Activated CD4-positive, CD25-positive, alpha-beta regulatory T cell (primary cell): ENCODE results near the gene FLII.

Experiments
- DNase-seq, 4 experiments: peaks; one replicate each; lab custom pipeline; 2025; lab: John Stamatoyannopoulos, UW

The FLII gene

DNA sequence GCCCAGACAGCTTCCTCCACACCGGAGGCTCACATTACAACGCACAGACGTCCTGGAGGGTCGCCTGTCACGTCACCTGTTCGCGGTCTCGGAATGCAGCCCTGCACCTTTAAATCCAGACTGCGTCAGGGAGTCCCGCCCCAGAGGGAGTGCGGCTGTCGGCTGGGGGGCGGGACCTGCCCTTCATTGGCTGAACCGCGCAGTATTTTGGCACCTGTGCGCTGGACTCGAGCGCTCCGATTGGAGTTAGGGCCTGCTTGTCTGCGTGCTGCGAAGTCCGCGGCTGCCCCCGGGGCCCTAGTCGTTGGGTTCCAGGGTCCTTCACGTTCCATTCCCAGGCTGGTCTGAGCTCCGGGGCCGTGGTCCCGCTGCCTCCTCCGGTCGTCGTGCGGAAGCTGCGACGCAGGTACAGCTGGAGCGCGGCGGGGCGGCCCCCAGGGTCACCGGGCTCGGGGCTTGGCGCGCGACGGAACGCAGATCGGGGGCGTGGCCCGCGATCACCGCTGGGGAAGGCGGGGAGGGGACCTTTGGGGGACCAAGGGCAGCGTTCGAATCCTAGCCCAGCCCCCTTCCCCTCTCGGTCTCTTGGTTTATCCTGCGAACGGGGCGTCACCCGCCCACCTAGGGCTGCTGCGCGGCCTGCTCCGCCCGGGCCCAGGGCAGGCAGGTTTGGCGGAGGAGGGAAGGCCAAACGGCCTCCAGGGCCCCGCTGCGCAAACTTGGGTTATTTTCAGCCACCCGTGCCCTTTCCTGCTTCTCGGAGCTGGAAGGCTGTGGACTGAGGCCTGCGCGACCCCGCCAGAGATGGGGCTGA lies 2.0 kb upstream of the FLII start, which contains the start of gene MIEF2:
Gene MIEF2, plus strand, starts transcription at position 331 of the 814 bp plus-strand sequence. CDS start 2,059 bp downstream, outside the sequence.
- DNase-seq: peak; percentile 83 to 88 (median 86)

DNA sequence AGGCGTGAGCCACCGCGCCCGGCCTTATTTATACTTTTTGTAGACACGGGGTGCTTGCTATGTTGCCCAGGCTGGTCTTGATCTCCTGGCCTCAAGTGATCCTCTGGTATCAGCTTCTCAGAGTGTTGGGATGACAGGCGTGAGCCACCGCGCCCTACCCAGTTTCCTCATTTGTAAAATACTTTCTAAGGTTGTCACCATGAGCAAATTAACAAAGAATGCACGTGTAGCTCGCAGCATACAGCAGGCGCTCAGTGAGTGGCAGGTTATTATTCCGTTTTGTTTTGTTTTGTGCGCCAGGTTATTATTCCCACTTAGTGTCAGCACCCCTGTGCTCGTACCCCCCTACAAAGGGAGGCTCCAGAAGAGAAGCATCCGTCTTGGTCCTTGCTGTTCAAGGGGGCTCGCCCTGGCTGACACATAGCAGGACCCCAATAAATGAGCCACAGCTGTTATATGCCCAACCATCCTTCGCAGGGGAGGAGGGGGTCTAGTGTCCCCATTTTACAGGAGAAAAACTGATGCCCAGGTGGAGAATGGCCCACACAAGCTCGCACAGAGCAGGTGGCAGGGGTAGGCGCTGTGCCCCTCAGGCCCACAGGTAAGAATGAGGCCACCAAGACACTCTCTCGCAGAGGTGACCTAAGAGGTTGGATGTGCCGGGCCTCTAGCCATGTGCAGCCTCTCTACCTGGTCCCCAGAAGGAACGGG lies 1.2 kb upstream of the FLII start:
- no peak for DNase-seq

DNA sequence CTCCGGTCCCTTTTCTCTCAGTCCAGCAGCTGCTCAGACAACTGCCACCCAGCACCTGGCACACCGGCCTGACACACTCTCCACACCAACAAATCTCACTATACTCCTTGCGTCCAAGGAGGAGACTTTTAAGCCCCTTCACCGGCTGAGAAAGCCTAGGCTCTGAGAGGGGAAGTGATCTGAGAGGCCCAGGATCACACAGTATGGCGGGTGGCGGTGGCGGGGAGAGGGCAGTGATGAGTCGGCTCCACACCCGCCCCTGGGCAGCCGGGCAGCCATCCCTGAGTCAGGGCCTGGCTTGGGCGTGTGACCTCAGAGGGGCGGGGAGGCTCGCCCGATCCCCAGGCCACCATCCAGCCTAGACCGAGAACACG lies 569 bp downstream of the FLII start:
- peak in 2 of 4 experiments; percentile 17 to 23 for DNase-seq

DNA sequence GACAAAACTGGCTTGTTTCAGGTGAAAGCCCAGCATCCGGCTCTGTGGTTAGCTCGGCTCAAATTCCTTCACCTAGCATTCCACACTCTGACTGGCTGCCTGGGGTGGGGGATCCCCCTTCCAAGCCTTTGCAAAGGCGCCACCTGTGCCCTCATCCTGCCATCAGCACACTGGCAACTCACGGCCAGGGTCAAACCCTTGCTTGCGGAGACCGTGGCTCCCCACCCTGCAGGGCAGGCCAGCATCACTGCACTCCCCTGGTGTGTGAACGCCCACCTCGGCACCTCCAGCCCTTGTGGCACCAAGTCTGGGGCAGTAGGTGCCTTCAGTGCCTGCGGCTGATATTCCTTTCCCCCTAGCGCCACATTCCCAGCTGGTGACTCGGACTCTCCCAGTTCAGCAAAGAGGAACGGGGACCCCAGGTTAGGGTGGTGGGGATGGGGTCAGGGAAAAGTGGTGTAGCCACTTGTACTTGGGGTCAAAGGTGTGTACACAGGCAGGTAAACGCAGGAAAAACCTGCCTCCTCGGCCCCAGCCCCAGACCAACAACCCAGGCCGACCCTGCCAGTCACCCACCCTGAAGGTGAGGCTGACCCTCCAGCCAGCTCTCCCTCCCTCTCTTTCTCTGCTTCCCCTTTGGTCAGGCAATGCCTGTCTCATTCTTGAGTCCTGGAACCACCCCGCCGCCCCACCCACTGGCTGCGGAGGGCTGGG lies 1.1 kb downstream of the FLII start:
- no peak for DNase-seq

DNA sequence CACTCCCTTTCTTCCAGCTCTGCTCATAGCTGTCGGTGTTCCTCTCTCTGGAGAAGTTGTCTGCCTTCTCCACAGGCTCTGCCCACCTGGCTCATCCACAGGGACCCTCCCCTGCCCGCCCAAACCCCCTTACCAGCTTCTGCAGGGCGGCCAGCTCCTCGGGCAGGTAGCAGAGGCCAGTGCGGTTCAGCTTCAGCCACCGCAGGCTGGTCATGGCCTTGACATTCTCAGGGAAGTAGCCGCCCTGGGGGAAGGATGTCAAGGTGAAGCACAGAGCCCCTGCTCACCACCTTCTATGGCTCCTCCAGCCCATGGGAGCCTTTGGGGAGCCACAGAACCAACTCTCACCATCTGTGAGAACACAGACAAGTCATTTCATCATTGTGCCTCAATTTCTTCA lies 1.8 kb downstream of the FLII start:
- DNase-seq: no peak

DNA sequence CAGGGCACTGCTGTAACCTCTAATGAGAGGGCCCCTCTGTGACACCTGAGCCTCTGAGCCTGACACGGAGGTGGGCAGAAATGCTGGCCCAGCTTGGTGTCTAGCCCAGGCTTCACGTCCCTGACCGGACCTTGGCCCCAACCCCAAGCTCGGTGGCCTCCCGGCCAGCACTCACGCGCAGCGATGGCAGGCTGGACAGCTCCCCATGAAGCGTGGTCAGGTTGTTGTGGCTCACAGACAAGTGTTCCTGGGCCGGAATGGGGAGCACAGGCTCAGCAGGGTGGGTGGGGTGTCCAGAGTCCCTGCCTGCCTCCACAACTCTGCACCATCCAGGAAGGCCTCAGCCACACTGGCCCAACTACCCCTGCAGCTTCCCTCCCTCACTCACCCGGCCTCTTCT lies 2.2 kb downstream of the FLII start:
- DNase-seq: no peak

DNA sequence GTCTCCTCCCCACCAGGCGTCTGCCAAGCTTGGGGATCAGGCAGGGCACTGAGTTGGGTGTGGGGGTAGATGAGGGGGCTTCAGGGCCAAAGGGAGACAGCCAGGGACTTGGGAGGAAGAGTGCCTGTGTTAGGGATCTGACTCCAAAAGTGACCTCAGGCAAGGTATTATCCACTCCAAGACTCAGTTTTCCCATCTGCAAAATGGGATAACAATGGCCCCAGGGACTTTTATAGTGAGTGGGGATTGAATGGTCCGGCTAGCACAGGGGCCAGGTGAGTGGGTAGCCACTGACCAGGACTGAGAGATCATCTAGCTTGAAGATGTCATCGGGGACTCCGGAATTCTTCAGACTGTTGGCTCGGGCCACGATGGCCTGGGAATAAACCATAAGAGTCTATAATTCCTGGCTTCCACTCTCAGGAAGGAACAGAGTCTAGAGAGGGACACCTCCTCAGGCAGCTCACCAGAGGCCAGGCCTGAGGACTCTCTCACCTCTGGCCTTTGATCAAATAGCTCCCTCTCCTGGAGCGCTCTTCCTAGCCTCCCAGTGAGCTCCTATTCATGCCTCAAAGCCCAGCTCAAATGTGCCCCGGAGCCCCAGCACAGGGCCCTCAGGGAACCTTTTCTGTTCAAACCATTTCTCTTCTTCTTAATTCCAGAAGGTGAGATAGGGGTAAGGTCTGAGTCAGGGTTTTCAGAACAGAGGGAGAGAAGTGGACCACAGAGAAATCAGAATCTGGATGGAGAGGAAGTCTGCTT lies 3.5 kb downstream of the FLII start:
- no peak for DNase-seq

DNA sequence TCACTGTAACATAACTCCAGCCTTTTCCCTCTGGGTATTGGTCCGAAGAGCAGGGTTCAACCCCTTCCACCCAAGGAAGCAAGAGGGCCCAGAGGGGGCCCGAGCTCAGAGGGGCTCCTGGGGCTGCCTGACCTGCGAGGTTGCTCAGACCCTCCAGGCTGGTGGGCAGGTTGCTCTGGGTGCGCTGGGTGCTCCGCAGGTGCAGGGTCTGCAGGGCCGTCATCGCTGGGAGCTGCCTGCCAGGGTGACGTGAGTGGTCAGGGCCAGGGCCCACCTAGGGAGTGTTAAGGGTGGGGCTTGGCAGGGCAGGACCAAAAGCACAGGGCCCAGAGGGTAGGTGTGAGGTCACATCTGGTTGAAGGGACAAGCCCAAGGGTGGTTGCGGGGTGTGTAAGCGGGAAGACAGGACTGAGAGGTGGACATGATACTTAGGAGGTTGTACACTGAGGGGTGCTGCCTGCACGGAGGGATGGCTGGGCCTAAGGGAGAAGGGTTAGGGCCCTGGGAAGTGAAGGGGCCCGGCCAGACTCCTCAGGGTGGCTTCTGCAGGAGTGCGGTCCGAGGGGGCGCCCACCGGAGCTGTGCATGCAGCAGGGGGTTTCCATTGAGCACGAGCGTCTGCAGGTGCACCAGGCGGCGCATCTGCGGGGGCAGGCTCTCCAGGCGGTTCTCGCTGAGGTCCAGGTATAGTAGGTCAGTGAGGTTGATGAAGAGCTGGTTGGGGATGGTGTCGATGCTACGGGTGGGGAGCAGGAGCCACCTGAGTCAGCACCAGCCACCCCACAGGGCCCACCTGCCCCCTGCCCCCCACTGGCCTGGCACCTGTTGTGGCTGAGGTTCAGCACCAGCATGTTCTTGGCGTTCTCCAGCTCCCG lies 4.4 kb downstream of the FLII start:
- no peak for DNase-seq

DNA sequence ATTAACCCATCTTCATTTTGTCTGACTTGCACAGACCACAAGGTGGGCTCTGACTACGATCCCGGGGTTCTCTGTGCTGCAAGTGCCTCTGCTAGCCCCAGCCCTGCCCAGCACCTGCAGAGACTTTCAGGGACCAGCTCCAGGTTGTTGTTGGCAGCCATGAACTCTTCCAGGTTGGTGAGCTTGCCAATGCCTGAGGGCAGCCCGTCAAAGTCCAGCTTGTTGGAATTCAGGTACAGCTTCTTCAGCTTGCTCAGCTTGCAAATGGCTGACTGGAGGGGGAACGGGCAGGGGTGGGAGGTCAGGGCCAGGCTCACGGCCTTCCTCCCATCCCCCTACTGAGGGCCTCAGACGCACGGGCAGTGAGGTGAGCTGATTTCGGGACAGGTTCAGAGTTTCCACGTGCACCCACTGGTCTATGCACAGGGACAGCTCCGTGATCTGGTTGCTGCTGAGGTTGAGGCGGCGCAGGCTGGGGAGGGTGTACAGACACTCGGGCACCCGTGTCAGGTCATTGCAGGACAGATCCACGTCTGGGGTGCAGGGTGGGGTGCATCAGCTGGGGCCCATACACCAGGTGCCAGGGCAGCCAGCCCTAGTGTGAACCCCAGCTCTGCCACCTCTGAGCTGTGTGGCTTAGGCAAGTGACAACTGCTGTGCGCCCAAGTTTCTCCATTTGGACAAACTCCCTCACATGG lies 5.2 kb downstream of the FLII start:
- no peak for DNase-seq

DNA sequence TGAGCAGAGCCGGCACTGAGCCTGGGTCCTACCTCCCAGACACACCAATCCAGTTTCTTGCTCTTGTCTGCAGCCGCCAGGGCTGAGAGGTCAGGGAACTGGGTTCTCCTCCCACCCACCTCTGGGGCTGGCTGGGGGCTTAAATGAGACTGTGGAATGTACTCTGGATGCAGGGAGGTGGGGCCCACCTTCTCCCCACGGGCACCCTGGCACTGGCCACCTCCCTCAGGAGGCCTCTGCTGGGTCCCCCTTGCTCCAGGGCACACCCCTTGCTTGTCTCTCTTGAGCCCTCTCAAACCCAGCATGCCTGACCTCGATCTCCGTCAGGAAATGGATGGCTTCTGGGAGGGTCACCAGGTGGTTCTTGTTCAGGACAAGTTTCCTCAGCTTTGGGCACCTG lies 6.4 kb downstream of the FLII start:
- DNase-seq: no peak

DNA sequence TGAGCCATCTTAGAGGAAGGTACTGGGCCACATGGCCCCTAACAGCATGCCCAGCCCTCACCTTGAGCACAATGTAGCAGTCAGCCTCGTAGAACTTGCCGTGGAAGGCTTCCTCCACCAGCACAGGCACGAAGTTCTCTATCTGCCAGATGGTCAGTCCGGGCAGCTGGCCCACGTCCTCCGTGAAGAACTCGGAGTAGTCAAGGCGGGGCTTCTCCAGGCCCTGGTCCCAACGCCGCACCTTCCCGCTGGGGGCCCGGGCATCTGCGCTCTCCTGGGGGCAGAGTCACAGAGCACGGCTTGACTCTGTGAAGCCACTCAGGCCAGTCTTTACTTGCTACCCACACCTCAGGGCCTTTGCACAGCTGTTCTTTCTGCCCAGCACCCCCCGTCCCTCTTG lies 7.3 kb downstream of the FLII start:
- no peak for DNase-seq

DNA sequence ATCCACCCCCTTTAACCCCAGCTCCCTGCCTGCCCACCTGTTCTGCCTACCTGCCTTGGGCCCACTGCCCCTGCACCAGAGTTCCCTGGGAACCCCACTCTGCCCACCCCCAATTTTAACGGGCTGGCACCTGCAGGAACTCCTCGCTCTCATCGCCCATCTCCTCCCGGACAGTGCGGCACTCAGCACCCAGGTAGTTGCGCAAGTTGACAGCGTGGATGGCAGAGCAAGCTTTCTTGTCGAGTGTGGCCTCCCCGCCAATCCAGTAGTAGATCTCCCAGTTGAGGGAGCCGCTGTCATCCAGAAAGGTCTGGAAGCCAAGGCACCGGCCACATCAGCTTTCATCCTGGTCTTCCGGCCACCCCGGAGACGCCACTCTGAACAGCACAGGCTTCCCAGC lies 7.8 kb downstream of the FLII start:
- DNase-seq: no peak

DNA sequence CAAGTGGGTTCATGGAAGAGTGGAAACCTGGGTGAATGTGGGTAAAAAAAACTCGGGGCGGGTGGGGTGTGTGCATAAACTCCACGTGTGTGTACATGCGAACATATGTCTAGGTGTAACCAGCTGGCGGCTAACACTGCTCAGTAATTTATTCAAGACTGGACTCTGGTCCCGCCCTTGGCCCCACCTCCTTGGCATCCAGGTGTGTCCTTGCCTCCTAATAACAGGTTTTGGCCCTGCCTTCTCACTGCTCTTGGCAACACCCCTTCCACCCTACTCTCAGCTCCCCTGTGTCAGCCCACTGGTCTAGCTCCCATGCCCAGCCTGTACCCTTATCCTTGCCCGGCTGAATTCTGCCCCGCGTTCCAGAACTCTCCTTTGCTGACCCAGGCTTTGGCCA lies 8.3 kb downstream of the FLII start:
- DNase-seq: no peak

DNA sequence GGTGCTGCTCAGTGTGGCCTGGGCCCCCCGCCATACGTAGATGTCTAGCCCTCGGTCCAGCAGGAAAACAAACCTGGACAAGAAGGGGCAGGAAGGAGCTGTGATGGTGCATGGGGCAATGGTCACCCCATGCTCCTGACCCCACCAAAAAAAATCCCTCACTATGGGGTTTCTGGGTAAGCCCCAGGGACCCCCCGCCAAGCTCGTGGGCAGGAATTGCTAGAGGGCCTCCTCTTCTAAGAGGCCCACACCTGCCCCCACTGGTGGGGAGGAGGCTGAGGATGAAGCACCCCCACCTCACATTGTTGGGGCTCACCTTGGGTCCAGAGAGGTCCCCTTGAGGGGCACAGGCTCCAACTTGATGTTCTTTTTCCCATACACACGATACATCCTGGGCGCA lies 9.7 kb downstream of the FLII start:
- DNase-seq: no peak

DNA sequence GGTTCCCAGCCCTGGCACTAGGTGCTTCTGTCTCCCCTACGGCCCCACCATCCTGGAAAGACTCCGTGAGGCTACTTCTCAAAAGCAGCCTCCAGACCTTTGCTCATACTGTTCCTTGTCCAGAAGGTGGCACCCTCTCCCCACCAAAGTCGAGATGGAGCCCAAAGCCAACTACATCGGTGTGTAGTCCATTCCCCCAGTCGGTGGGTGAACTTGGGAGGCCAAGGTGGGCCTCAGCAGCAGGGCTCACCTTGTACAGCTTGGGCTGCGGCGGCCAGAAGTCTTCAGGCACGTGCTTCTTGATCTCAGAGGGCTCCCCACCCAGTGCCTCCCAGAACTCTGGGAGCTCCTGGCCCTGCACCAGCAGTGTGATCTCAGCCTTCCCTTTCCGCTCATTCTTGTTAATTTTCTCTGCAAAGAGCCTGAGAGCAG lies 10.2 kb downstream of the FLII start:
- DNase-seq: peak; percentile 24 to 49 (median 31)

DNA sequence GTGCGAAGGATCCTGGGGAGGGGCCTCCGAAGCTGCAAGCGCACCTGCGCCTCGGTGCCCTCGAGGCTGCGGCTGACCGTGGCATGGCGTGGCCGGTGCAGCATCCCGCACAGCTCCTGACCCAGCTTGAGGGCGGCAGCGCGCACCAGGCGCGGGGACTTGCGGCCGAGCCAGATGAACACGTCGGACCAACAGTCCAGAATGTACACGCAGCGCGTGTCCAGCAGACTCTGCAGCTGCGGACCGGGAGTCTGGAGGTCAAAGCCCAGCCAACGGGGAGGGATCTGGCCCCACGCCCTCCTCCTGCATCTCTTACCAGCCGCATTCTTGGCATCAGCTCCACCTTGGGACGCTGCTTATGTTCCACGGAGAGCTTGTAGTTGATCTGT lies 10.9 kb downstream of the FLII start:
- DNase-seq: no peak

DNA sequence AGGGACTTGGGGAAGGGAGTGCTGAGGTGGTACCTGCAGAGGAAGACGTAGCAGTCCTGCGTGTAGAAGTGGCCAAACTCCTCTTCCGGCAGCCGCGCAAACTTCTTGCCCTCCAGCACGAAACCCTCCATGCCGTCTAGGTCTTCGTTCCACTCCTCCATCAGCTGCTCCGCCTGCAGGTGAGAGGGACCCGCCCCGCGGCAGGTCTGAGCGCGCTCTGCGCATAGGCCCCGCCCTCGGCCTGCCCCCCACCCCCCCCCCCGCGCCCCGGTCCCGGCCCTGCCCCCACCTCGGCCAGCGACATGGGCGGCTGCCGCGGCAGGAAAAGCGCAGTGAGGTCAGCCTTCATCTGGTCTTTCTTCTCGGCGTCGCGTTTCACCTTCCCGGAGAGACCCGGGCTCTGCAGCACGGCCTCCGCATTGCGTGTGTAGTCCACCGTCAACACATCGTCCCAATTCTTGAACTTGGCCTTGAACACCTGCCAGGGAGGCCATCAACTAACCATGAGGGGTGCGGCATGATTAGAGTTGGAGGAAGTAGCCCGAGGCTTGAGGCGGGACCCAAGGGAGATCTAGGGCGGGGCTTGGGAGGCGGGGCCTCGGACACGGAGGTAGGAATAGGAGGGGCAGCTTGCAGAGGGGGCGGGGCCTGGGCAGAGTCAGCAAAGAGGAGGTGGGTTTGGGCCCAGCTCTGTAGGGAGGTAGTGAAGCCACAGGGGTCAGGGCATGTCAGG lies 11.5 kb downstream of the FLII start:
- no peak for DNase-seq

DNA sequence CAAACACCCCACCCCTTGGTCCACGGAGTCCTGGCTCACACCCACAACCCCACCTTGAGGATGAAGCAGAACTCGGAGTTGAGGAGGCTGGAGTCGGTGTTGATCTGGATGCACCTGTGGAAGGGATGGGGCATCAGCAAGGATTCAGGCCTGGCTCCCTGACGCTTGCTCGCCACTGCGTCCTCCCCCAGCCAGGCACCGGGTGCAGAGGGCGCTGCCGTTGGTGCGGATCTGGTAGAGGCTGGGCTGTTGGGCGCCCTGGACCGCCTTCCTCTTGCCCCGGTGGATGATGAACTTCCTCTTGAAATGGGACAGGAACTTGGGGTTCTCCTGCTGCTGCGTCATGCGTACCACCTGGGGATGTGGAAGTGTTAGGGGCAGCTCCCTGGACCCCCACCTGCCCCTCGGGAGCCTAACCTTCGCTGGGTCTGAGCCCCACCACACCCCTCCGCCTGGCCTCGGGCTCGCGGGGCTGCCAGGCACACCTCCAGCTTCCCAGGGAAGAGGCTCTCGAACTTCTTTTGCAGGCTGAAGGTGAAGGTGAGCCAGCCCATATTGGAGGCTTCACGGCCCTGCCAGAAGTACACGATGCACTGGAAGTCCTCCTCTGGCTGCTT lies 12.3 kb downstream of the FLII start:
- DNase-seq: no peak

DNA sequence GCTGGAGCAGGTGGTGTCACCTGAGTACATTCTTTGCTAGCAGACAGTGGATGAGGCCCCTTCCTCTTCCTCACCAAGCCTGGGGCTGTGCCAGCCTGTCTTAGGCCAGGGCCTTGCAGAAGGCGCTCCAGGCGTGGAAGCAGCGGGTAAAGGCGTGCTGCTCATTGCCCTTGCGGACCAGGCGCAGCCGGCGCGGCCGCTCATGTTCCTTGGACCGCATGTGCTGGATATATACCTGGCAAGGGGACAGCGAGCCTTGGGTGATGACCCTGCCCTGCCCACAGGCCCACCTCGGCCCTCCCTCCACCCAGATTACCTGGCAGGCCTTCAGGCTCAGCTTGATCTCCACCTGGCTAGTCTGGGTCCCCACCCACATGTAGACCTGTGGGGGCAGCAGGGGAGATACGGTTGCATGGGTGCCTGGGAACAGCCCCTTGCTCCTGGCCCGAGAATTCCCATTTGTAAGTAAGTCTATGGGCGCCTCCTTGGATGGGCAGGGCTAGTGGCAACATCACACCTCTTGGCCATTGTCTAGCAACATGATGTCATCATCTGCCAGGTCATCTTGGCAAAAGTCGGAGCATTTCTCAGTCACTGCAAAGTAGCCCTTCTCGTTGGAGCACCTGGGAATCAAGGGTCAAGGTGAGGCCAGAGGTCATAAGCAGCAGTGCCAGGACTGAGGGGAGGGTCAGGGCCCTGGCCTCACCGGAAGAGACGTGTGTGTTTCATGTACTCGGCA lies 13.3 kb downstream of the FLII start:
- no peak for DNase-seq
